Parietal lobe (tissue), 2 donors: ENCODE data around the gene PPP1R12C. TPM values are rescaled to one million over a fixed set of nuclear protein-coding genes. Genes with fewer than 3 reads are reported as not detected.

Experiments
- small RNA-seq: library from RNA; depleted of rRNA; stranded (forward); fragments of <200 nt; gene quantifications from one replicate; pipeline ENCODE3, GENCODE V24; 2014; ENCODE audit warnings: low replicate concordance
- total RNA-seq: library from RNA; depleted of rRNA; stranded (reverse); fragments of >200 nt; gene quantifications from one replicate; pipeline ENCODE4 v1.2.3, GENCODE V29; 2014

Gene PPP1R12C
- 32.6 TPM for total RNA-seq

DNA sequence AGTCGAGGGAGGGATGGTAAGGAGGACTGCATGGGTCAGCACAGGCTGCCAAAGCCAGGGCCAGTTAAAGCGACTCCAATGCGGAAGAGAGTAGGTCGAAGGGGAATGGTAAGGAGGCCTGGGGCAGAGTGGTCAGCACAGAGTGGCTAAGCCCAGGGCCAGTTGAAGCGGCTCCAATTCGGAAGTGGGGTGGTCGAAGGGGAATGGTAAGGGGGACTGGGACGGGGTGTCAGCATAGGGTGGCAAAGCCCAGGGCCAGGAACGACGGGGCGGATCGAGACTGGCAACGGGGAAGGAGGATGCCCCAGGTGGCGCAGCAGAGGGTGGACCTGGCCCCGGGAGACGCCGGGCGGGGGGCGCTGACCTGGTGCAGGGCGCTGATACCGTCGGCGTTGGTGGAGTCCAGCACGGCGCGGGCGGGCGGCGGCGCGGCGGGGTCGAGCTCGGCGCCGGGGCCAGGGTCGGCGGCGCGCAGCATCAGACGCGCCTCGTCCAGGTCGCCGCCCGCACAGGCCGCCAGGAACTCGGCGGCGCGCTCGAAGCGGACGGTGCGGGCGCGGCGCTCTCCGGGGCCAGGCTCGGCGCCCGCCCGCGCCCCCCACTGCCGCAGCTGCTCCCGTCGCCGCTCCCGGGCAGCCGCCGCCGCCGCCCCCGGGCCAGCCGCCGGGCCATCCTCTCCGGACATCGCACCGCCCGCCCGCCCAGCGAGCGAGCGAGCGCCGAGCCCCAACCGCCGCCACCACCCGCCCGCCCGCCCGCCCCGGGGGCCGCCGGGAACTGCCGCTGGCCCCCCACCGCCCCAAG, at the start of gene PPP1R12C:
Gene PPP1R12C (minus strand): TSS at position 779 of the 804 bp plus-strand sequence. CDS start 94 bp downstream, at position 685.

DNA sequence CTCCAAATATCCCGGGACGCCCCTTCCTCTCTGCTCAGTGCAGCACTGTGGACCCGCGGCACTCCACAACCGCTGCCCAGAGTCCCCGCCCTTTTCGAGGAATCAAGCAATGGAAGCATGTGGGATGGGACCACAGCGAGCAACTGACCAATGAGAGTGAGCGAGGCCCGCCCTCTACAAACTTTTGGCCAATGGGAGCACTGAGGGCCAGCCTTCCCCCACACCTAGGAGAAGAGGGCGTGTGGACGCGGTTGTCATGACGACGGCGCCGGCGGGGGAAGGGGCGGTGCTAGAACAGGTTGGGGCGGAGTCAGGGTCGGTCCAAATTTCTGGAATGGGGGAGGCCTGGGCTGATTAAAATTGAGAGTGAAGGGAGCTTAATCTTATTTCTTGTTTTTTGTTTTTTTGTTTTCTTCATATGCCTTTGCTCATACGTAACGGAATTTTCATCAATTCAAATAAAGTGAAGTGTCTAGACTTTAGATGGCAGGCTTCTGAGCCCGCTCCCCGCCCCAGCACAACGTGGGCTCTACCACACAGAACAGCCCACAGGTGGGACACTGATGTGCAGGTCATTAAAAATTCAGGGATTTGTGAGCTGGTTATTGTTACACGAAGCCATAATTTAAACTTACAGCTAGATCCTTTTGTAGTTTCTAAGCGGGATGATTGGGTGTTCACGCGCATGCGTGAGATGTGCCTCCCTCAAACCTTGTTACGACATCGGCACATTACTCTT, 49.3 kb upstream of the PPP1R12C start, which contains the start of gene DNAAF3:
Gene DNAAF3 (minus strand): TSS at position 84 of the 739 bp plus-strand sequence. CDS start 200 bp downstream, outside the sequence.

DNA sequence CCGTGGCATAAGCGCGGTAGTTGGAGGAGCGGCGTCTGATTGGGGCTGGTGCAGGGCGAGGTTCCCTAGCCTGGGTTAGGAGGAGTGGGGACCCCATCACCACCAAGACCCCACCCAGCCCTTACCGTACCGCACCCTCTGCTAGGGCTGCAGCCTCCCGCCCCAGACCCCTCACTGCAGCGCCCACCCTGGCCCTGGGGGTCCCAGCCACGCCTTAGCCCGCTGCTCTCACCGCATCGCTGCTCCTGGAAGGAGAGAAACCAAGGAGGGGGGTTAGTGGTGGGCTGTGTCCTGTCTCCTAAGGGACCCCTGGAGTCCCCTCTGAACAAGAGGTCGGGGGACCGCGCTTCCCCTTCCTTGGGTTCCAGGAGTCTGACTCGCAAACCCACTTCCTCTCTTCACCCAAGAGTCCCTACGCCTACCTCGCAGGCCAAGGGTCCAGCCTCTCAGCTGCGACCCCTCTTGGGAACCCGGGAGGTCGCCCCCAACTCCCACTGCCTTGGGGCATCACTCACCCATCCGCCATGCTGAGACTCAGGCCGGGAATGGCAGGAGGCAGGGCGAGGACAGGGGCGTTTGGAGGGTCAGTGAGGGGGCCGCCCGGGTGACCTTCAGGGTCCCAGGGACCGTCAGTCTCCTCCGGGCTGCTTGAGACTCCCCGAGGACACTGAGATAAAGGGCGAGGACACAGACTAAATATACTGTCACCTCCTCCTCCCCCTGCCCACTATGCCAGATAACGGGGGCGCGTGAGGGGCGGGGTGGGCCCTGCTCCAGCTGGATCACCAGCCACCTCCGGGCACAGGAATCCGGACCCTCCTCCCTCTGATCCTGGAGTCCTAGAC, 39.8 kb upstream of the PPP1R12C start, which contains the start of gene TNNI3:
Gene TNNI3 (minus strand): TSS at position 669 of the 845 bp plus-strand sequence. CDS start 143 bp downstream, at position 526.

DNA sequence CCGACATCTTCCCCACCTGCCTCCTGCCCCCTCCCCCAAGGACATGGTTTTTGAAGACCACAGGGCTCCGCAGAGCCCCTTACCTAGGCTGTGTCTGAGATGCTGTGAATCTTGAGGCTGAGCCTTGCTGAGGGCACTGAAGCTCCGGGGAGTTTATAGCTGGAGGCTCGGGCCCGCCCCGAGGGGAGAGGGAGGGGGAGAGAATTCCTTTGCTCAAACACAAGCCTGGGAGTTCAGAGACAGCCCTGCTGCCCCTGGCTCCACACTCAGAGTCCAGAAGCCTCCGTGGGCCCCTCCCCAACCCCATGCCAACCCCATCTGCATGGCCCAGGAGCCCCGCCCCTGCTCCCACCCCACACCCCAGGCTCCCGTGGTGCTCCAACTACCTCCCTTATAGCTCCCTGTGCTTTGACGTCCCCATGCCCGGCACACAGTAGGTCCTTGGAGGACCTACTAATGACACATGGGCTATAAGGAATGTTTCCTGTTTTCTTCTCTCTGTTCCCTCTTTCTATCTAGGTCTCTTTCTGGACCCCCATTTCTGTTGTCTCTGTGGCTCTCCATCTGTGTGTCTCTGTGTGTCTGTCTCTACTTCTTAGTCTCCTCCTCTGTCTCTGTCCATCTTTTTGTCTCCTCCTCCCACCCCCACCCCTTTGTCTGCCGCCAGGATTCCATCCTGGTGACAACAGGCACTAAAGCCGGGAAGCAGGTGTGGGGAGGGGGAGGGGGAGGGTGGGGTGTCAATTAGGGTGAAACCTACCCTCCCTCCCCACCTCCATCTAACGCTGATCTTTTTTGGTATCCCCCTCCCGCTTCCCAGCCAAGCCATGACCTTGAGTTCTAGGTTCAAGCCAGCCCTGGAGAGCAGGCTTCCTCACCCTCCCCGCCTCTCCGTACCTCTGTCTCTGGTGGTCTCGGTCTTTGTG, 31.9 kb upstream of the PPP1R12C start, which contains the start of gene TNNT1:
Gene TNNT1 (minus strand): TSS at position 129 of the 926 bp plus-strand sequence. CDS start 2,049 bp downstream, outside the sequence.

DNA sequence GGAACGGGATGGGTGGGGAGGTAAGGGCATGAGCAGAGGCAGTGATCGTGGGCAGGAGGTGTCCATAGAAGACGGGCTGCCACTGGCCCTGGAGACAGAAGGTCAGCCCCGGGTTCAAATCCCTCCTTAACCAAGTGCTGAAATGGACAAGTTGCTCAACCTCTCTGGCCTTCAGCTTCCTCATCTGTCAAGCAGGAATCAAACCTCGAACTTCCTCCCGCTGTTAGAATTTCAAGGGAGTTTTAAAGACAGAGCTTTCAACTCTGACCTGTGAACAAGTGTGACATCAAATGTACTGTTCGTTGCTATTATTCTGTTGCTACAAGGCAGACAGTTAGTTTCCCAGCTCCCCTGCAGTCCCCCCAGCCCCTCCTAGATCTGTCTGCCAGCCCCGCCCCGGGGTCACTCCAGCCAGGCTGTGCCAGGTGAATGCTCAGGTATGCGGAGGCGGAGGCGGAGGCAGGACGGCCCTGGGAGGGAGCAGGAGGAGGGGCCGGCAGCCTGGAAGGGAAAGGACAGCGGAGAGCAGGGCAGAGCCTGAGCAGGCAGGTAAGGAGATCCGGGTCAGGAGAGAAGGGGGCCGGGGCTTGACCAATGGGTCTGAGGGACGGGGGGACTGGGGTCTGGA, 42.0 kb downstream of the PPP1R12C start, which contains the start of gene EPS8L1:
Gene EPS8L1 (plus strand): TSS at position 499 of the 628 bp plus-strand sequence. CDS start 576 bp downstream, outside the sequence.

DNA sequence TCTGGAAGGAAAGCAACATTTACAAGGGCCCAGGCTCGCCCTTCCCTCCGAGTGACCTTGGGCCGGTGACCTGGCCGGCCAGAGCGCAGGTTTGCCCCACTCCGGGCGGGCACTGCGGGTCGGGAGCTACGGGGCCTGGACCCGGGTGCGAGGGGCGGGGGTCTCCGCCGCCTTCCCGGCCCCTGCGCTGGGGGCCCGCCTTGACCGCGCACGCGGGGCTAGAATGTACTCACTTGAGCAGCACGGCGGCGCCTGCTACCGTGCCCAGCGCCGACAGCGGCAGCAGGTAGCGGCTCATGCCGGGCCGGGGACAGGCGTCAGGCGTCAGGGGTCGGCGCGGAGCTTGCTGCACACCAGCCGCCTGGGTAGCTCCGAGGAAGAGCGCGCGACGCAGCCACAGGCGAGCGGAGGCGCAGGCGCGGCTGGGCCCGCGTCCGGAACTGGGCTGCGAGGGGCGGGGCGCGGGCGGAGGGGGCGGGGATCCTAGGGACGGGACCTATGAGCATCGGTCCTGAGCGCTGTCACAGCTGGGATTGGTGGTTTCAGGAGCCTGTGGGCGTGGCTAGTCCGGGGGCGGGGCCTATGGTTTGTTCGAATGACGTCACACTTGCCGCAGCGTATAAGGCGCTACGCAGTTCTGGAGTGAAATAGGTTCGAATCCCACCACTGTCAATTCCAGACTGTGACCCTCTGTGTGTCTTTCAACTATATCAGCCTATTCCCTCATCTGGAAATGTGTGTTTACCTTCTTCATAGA, 54.5 kb downstream of the PPP1R12C start, which contains the start of gene RDH13:
Gene RDH13 (minus strand): TSS at position 414 of the 757 bp plus-strand sequence. CDS start 116 bp downstream, at position 298.

Small RNAs within 50 kb of the gene (small RNA-seq; reads per million reads assigned to genes)
- gene MIR7975 (not detected), gene RF01210 (not detected)

Other genes starting within 250 kb of the PPP1R12C start
- gene FCAR, start 243.4 kb downstream of the PPP1R12C start, total RNA-seq, result not detected
- not detected for gene NCR1, start 211.5 kb downstream of the PPP1R12C start, total RNA-seq
- not detected for gene NLRP7, start 170.1 kb downstream of the PPP1R12C start, total RNA-seq
- gene NLRP2, start 151.3 kb downstream of the PPP1R12C start, total RNA-seq, result 20.0 TPM
- gene GP6, start 79.4 kb downstream of the PPP1R12C start, total RNA-seq, result 0.94 TPM
- 31.0 TPM for gene RDH13, start 54.5 kb downstream of the PPP1R12C start, total RNA-seq
- gene EPS8L1, start 41.8 kb downstream of the PPP1R12C start, total RNA-seq, result 3.1 TPM
- gene TNNT1, start 31.6 kb upstream of the PPP1R12C start, total RNA-seq, result 0.94 TPM
- gene TNNI3, start 40.1 kb upstream of the PPP1R12C start, total RNA-seq, result 0.94 TPM
- 0.94 TPM for gene DNAAF3, start 49.0 kb upstream of the PPP1R12C start, total RNA-seq
- gene SYT5, start 62.7 kb upstream of the PPP1R12C start, total RNA-seq, result 47.9 TPM
- not detected for gene PTPRH, start 91.9 kb upstream of the PPP1R12C start, total RNA-seq
- 4.4 TPM for gene TMEM86B, start 111.1 kb upstream of the PPP1R12C start, total RNA-seq
- 25.0 TPM for gene PPP6R1, start 141.4 kb upstream of the PPP1R12C start, total RNA-seq
- 20.3 TPM for gene HSPBP1, start 162.5 kb upstream of the PPP1R12C start, total RNA-seq
- 82.9 TPM for gene BRSK1, start 166.4 kb upstream of the PPP1R12C start, total RNA-seq
- not detected for gene TMEM150B, start 207.7 kb upstream of the PPP1R12C start, total RNA-seq
- 15.0 TPM for gene KMT5C, start 222.2 kb upstream of the PPP1R12C start, total RNA-seq
- gene COX6B2, start 237.1 kb upstream of the PPP1R12C start, total RNA-seq, result not detected
- not detected for gene GARIN5B, start 245.6 kb upstream of the PPP1R12C start, total RNA-seq